Ovary (tissue), 3 donors: Measurements from ENCODE around the gene CD48.

Experiments
- CTCF ChIP-seq, 3 donors: fragments of 450-650 bp in 2 of 3; fragments of 200-600 bp in 1 of 3; IDR thresholded peaks; one replicate each; pipeline versions ENCODE4 v1.5.1 to v1.8.0; 2016 to 2022; ENCODE audit warnings: antibody characterized with exemption in 3 of 3, mild to moderate bottlenecking in 1 of 3
- EP300 ChIP-seq: sonication (generic); formaldehyde crosslinking; IDR thresholded peaks from one replicate; pipeline ENCODE4 v1.6.1; 2017; ENCODE audit warnings: antibody characterized with exemption
- POLR2A ChIP-seq: fragments of 450-650 bp; IDR thresholded peaks from one replicate; pipeline ENCODE4 v1.6.1; 2017; ENCODE audit warnings: antibody characterized with exemption, mild to moderate bottlenecking, moderate library complexity
- donor health status: DM: no; HTN: no; CAD: no.

- TF ChIP-seq CTCF (IDR thresholded peaks at IDR 0.05) = no peak
- no peak for TF ChIP-seq EP300
- TF ChIP-seq POLR2A = no peak
These were observed 28.4 kb downstream of the CD48 start for GRCh38 chr1:160682983-160683865.
